Measurements from ENCODE around the gene LCLAT1.
"Not testable (repeated sequence)": the region's sequence is repeated elsewhere in the genome, so short reads cannot be mapped to it uniquely, and the experiment has no call there.

LCLAT1 gene

GRCh38 chr2:30612371-30612770 is 165.3 kb downstream of the LCLAT1 start:
- no peak for DNase-seq

- no peak for DNase-seq
Measured at GRCh38 chr2:30613001-30613400, 166.0 kb downstream of the LCLAT1 start.

GRCh38 chr2:30614227-30614626 is 167.2 kb downstream of the LCLAT1 start:
- not testable (repeated sequence) for DNase-seq

GRCh38 chr2:30615926-30616325 is 168.9 kb downstream of the LCLAT1 start:
- DNase-seq = no peak

GRCh38 chr2:30620102-30620501 is 173.1 kb downstream of the LCLAT1 start:
- no peak for DNase-seq

- no peak for DNase-seq
Measured at GRCh38 chr2:30621836-30622235, 174.8 kb downstream of the LCLAT1 start.

GRCh38 chr2:30622452-30622851 is 175.4 kb downstream of the LCLAT1 start:
- DNase-seq = no peak

- no peak for DNase-seq
Measured at GRCh38 chr2:30625276-30625675, 178.2 kb downstream of the LCLAT1 start.

GRCh38 chr2:30625701-30626100 is 178.7 kb downstream of the LCLAT1 start:
- DNase-seq = no peak

GRCh38 chr2:30626397-30626796 is 179.4 kb downstream of the LCLAT1 start:
- no peak for DNase-seq

- no peak for DNase-seq
Measured at GRCh38 chr2:30627151-30627550, 180.1 kb downstream of the LCLAT1 start.

- no peak for DNase-seq
Measured at GRCh38 chr2:30628341-30628740, 181.3 kb downstream of the LCLAT1 start.

- DNase-seq = no peak
Measured at GRCh38 chr2:30629866-30630265, 182.8 kb downstream of the LCLAT1 start.

GRCh38 chr2:30631051-30631671 is 184.1 kb downstream of the LCLAT1 start:
- no peak for DNase-seq

GRCh38 chr2:30633039-30633438 is 186.0 kb downstream of the LCLAT1 start:
- DNase-seq = no peak

GRCh38 chr2:30636311-30636710 is 189.3 kb downstream of the LCLAT1 start:
- no peak for DNase-seq

- no peak for DNase-seq
Measured at GRCh38 chr2:30639836-30640235, 192.8 kb downstream of the LCLAT1 start.

- DNase-seq = no peak
Measured at GRCh38 chr2:30641765-30642345, 194.8 kb downstream of the LCLAT1 start.

GRCh38 chr2:30643013-30643412 is 196.0 kb downstream of the LCLAT1 start:
- not testable (repeated sequence) for DNase-seq

GRCh38 chr2:30643674-30644073 is 196.6 kb downstream of the LCLAT1 start:
- no peak for DNase-seq

- no peak for DNase-seq
Measured at GRCh38 chr2:30645081-30645744, 198.2 kb downstream of the LCLAT1 start.

GRCh38 chr2:30645745-30646119 is 198.7 kb downstream of the LCLAT1 start:
- DNase-seq = no peak

GRCh38 chr2:30647752-30648457 is 200.9 kb downstream of the LCLAT1 start:
- no peak for DNase-seq

GRCh38 chr2:30649278-30649677 is 202.2 kb downstream of the LCLAT1 start:
- no peak for DNase-seq
